GM18502 (cell line): ENCODE results near the gene TNFAIP2.

Experiments used
- ATAC-seq: cut with Tn5 transposase; IDR thresholded peaks from one replicate; pipeline ENCODE4 v1.9.1; 2021; ENCODE audit warnings: mild to moderate bottlenecking; ENCODE audit not compliant: unreplicated experiment, poor library complexity

TNFAIP2 gene

DNA sequence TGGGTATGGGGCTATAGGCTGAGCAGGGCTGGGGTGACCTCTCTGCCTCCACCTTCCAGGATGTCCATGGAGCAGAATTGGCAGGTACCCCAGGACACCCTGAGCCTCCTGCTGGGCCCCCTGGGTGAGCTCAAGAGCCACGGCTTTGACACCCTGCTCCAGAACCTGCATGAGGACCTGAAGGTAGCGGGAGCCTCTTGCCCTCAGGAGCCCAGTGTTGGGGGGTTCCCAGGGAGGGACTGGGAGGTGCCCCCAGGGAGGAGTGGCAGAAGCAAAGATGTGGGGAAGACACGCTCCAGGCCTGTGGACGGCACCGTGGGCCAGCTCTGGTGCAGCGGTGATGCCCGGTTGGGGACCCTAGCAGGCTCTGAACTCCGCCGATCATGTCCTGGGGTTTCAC, 8.3 kb downstream of the TNFAIP2 start:
- ATAC-seq = no peak

DNA sequence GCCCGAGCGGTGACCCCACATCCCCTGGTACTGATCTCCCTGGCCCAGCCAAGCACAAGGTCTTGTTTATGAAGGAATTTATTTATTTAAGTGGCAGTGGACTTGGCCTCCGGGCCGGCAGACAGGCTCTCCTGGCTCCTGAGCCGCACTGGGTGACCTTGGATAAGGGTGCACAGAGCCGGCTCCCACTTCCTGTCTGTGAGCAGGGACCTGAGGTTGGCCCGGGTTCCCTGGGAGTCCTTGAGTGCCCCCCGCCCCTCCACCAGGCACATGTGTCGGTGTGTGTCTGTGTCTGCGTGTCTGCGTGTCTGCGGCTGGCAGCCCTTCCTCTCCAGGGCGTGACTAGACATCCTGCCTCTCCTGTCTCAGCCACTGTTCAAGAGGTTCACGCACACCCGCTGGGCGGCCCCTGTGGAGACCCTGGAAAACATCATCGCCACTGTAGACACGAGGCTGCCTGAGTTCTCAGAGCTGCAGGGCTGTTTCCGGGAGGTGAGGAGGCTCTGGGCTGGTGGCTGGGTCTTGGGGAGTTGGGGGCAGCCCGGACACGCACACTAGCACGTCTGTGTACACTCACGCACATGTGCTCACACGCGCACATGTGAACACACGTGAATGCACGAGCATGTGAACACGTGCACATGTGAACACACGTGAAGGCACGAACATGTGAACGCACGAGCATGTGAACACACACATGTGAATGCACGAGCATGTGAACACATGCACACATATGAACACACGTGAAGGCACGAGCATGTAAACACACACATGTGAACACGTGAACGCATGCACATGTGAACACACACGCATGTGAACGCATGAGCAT, 9.3 kb downstream of the TNFAIP2 start:
- ATAC-seq = no peak

DNA sequence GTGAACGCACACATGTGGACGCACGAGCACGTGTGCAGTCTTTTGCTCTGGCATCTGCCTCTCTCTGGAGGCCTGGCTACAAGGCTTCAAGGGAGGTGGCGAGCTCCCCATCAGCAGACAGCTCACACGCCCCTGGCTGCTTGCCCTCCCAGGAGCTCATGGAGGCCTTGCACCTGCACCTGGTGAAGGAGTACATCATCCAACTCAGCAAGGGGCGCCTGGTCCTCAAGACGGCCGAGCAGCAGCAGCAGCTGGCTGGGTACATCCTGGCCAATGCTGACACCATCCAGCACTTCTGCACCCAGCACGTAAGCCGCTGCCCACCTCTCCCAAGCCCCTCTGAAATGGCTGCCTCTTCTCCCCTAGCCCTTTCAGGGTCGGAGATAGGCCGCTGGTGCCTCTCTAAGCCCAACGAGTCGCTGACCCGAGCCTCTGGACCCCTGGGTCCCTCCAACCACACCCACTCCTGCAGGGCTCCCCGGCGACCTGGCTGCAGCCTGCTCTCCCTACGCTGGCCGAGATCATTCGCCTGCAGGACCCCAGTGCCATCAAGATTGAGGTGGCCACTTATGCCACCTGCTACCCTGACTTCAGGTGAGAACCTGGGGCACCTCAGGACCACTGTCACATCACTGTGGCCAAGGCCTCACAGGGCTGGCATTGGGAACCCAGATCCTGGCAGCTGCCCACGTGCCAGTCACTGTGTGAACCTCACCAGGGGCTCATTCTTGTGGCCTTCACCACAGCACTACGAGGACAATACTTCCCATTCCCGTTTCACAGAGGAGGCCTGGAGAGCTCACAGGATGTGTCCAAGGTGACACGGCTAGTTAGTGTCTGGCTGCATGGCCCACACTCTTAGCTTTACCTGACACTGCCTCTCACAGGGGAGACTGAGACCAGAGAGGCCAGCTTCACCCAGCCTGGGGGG, 10.2 kb downstream of the TNFAIP2 start:
- ATAC-seq = no peak

DNA sequence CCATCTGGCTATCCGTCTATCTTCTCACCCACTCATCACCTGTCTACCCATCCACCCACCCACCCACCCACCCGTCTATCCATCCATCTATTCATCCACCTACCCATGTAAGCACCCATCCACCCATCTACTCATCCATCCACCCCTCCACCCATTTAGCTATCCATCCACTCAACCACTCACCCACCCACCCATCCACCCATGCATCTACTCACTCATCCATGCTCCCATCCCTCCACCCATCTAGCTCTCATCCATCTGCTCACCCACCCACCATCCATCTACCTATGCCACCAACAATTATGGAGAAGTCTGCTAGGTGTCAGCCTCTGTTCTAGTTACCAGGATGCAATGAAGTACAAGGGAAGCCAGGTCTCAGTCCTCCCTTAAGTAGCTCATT, 11.1 kb downstream of the TNFAIP2 start:
- ATAC-seq = no peak

DNA sequence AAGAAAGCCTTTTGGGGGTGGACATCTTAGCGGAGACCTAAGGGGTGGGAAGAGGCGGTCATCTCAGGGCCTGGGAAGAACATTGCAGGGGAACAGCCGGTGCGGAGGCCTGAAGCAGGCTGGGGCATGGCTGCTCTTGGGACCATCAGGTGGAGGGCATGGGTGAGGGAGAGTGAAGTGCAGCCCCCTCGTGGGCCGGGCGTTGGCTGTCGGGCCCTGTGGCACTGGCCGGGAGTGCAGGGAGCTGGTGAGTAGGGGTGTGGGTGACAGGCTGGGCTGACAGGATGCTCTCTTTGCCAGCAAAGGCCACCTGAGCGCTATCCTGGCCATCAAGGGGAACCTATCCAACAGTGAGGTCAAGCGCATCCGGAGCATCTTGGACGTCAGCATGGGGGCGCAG, 11.7 kb downstream of the TNFAIP2 start:
- ATAC-seq = no peak

DNA sequence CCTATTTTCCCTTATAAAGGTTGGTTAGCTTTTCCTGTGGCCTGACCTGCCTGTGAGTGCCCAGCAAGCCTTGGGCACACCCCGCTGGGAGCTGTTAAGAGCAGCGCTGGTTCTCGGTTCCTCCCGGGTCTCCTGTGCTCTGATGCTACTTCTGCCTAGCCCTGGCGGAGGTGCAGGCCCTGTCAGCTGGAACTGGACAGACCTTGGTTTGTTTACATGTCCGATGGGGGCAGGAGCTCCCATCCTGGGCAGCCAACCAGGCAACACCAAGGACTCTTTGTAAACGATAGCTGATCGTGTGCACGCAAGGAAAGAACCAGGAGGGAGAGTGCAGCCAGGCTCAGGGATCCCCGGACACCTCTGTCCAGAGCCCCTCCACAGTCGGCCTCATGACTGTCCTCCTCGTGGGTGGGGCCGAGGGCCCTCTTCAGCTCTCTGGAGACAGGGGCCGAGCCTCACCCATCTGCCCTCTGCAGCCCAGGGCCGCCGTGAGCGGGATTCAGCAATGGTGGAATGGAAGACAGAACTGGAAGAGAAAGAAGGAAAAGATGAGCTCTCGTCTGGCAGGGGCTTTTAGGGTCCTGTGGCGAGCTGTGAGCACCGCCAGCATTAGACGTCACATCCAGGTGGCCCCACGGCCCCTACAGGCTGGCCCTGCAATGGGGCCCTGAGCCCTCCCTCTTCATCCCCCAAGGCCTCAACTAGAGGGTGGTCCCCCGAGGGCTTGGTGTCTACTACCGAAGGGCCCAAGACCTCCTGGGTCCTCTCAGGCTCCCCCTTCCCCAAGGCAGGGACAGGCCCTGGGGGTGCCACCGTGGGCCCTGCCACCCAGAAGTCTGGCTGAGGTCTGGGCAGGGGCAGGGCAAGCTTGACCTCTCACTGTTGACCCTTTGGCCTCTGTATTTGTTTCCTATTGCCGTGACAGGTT, 12.3 kb downstream of the TNFAIP2 start:
- ATAC-seq = no peak

DNA sequence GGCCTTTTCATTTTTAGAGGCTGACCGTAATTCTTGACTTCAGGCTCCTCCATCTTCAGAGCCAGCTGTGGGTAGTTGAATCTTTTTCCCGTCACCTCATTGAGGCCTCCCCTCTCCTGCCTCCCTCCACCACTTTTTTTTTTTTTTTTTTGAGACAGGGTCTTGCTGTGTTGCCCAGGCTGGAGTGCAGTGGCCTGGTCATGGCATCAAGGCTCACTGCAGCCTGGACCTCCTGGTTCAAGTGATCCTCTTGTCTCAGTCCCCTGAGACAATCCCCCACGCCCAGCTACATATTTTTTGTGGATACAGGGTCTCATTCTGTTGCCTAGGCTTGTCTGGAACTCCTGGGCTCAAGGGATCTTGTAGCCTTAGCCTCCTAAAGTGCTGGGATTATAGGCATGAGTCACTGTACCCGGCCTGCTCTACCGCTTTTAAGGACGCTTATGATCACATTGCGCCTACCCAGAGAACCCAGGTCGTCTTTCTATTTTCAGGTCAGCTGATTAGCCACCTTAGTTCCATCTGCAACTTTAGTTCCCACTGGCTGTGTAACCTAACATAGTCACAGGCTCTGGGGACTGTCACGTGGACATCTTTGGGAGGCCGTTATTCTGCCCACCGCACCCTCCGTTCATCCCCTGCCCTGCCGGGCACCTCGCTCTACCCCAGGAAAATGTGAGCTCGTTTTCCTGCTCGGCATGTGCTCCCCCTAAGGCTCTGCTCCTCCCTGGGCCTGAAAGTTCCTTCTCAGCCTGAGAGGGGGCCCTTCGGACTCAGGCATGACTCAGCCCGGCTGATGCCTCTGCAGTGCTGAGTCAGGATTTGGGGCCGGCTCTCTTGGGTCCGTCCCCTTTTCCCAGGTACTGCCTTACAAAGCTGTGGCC, 13.4 kb downstream of the TNFAIP2 start:
- ATAC-seq = no peak

DNA sequence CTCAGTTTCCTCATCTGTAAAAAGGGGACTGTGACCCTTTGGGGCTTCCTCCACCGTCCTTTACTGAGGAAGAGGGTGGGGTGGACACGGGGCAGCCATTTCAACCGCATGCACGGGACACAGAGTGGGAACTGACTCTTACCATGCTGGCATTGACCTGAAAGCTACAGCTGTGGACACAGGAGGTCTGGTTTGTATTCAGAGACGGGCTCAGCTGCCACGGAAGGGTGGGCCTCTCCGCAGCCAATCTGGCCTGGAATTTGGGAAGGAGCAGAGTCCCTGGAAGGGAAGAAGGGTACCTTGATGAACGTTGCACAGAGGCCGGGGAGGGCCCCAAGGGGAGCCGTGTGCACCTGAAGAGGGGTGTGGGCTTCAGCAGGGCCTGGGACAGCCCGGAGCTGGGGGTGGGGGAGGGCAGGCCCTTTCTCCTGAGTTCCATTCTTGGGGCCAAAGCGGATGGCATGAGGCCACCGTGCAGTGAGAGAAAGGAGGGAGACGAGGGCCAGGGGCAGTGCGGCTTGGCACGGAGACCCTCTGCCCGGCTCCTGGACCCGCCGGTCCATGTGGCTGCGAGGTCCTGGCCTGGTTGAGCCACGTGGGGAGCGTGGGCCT, 14.5 kb downstream of the TNFAIP2 start:
- no peak for ATAC-seq

DNA sequence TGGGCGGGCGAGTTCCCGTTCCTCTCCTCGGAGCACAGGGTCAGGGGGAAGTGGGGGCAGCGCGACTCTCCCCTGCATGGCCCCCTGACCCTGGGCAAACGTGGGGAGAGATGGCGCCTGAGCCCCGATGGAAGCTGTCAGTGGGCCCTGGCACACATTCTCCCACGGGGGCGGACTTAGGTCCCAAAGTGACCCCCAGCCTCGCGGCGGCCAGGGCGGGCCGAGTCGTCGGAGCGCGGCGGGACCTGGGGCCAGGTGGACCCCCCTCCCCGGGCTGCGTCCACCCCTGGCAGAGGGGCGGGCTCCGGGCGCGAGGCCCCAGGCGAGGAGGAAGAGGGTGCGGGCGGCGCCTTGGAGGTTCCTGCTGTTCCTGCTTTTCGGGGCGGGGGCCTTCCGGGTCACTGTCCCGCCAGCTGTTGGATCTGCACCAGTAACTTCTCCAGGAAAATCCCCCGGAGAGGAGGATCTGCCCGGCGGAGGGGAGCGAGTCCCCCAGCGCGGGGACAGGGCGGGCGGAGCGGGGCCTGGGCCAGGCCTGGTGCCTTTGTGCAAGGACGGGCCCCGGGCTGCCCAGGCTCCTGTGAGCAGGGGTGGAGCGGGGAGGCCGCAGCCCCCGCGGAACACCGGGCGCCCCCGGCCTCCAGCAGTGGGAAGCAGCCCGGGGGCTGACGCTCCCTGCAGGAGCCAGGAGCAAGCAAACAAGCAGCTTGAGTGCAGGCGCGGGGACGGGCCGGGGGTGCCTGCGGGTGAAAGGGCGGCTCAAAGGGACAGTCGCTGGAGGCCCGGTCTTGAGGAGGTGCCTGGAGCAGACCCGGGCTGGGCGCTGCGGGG, 15.3 kb downstream of the TNFAIP2 start:
- no peak for ATAC-seq

DNA sequence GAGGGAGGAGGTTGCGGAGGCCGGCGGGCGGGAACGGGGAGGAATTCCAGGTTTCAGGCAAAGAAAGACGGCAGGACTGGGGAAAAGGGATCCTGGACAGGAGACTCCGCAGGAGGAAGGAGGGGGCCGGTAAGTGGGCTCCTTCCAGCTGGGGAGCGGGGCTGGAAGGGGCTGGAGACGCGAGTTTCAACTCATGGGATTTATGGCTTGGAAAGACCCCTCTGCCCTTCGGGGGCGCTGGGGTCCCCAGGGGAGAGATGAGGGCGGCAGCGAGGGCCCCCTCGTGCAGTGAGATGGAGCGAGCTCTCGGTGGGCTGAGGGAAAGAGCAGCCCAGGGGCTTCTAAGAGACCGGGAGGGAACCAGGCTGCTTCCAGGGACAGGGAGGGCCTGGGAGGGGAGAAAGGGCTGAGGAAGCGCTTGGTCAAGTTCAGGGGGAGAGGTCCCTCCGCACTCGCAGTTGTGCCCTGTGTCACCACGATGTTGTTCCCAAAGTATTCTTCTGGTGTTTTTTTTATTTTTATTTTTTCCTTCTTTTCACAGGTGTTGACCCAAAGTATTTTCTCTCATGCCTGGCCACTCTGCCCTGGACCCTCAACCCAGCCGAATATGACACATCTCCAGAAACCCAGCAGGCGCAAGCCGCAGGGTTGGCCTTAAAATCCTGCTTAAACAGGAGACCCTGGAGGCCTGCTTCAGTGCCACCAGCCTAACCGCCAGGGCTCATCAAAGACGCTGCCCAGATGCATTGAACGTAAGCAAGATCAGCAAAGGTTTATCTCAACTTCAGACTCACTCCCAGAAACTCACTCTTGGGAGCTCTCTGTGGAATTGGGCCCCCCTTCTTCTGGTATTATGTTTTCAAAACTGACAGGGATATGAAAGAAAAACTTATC, 16.1 kb downstream of the TNFAIP2 start:
- ATAC-seq = no peak

DNA sequence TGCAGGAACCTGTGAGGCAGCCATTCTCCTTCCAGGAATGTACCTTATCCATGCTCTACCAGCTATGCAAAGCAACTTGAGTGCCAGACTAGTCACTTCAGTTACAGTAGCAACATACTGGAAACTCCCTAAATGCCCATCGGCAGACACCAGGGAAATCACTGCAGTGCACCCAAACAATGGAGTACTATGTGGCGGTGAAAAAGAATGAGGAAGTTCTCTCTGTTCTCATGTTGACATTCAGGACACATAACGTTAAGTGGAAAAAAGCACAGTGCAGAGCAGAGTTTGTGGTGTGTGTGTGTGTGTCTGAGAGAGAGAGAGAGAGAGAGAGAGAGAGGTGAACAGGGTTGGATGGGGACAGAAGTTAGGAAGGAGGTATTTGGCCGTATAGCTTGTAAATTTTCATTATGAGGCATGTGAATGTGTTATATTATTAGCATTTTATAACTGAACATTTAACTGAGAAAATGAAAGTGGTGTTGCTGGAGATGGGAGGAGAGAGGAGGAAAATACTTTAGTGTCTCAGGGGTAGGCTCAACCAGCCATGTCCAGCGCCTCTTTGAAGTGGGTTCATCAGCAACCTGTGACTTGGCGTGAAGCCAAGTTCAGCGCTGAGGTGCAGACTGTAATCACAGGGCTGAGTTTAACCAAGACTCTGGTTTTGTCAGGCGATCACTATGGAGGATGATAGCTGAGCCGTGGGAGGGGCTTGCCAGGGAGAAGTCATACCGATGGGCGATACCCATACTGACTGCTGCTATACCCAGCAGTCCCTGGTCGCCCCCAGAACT, 17.3 kb downstream of the TNFAIP2 start:
- peak; percentile 62 for ATAC-seq

DNA sequence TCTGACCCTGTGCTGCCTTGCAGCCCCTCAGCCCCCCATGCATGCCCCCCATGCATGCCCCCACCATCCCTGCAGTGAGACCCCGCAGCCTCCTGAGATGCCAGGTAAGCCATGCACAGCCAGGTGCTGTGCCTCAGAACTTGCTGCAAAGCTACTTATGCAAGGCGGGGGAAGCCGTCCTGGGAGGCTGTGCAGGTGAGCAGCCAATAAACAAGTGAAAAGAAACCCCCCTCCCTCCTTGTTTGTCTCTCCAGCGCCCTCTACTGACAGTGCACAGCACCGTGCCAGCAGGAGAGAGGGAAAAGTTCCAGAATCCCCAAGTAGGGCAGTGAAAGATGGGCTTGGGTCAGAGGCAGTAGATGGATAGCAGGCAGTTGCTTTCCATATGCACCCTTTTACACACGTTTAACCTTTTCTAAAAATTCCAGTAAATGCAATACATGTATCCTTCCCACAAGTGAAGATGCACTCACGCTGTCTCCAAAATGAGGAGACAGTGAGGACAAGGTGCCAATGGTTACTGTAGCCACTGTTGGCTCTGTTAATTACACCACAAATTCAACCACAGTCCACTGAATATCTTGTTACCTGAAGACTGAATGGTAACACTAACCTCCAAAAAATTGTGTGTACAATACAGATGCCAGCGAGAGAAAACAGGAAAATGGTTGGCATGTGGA, 18.0 kb downstream of the TNFAIP2 start:
- peak; percentile 22 for ATAC-seq

DNA sequence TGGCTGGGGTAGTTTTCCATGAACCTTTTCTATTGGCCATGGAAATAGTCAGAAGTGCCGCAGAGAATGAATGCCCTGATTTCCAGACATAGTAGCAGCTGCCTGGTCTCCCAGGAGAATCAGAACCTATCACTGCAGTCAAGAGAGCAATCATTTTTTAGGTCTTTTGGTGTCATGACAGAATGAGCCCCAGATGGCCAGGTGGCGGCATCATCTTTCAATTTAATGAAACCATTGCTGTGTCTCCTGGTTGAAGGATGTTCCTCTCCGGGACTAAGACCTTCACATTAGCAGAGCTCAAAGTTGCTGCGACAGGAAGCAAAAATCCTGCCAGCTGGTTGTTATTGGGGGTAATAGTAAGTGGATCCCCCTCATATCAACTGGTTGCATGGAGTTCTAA, 18.8 kb downstream of the TNFAIP2 start:
- no peak for ATAC-seq

DNA sequence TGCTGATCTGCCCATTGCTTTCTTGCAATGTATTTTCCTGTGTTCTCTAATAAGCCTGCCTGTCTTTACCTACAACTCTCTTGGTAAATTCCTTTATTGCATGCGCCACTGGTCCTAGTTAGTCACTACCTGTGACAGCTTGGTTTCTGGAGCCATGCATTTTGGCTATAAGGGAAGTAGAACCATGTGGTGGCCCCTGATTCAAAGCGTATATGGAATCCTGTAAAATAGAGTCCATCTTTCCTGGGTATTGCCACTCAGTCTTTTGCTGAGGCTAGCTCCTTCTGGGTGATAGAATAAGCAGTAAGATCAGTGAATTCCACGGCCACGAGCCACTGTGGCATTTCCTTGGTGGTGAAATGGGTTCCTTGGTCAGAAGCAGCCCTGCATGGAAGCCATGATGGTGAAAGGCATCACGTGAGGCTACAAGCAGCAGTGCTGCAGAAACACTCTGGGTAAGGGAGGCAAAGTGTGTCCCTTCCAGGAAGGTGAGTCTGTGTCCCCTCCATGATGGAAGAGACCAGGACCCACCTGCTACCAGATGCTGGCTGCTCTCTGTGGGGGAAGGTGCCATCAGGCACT, 19.6 kb downstream of the TNFAIP2 start:
- no peak for ATAC-seq

DNA sequence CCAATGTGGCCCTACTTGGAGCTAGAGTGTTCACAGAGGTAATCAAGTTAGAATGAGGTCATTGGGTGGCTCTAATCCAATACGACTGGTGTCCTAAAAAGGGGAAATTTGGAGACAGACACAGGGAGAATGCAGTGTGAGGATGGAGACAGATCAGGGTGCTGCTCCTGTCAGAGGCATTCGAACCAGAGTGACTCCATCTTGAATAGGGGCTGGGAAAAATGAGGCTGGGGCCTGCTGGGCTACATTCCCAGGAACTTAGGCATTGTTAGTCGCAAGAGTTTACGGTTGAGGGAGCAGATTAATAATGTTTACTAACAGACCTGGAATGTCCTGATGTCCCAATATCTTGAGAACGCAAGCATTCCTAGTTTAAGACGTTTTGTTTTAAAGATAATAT, 20.2 kb downstream of the TNFAIP2 start:
- no peak for ATAC-seq
